Smooth muscle cell (in vitro differentiated cells): ENCODE results near the gene KPNA6. TPM values are rescaled to one million over a fixed set of nuclear protein-coding genes. Genes with fewer than 3 reads are reported as not detected.

Experiments used
- DNase-seq: peaks from one replicate; lab custom pipeline; 2025; ENCODE audit not compliant: unreplicated experiment; lab: John Stamatoyannopoulos, UW
- H2AFZ ChIP-seq: fragments of 200-600 bp; sonication (generic); 2 replicates; pipeline ENCODE4 v1.6.0; 2016; ENCODE audit warnings: antibody characterized with exemption, low read depth, mild to moderate bottlenecking
- H3F3A ChIP-seq: fragments of 200-600 bp; sonication (generic); 2 replicates; pipeline ENCODE4 v1.6.0; 2017; ENCODE audit warnings: antibody characterized with exemption, low read depth
- H3K27ac ChIP-seq: fragments of 200-600 bp; sonication (generic); 2 replicates; pipeline ENCODE4 v1.5.1; 2016; ENCODE audit warnings: low read depth, mild to moderate bottlenecking
- H3K27me3 ChIP-seq: fragments of 200-600 bp; sonication (generic); 2 replicates; pipeline ENCODE4 v1.6.1; 2016; ENCODE audit warnings: low read depth, mild to moderate bottlenecking
- H3K36me3 ChIP-seq: fragments of 200-600 bp; sonication (generic); 2 replicates; pipeline ENCODE4 v1.5.1; 2016; ENCODE audit warnings: low read depth
- H3K4me1 ChIP-seq: fragments of 200-600 bp; sonication (generic); 2 replicates; pipeline ENCODE4 v1.5.1; 2016; ENCODE audit warnings: low read depth
- H3K4me2 ChIP-seq: fragments of 200-600 bp; sonication (generic); 2 replicates; pipeline ENCODE4 v1.6.0; 2016; ENCODE audit warnings: mild to moderate bottlenecking
- H3K4me3 ChIP-seq: fragments of 200-600 bp; sonication (generic); 2 replicates; pipeline ENCODE4 v1.5.1; 2016; ENCODE audit warnings: mild to moderate bottlenecking
- H3K79me2 ChIP-seq: fragments of 200-600 bp; sonication (generic); 2 replicates; pipeline ENCODE4 v1.6.0; 2016; ENCODE audit warnings: low read depth, mild to moderate bottlenecking
- H3K9ac ChIP-seq: fragments of 200-600 bp; sonication (generic); 2 replicates; pipeline ENCODE4 v1.6.0; 2016; ENCODE audit warnings: low read depth
- H3K9me3 ChIP-seq: fragments of 200-600 bp; sonication (generic); replicated peaks from 2 replicates; pipeline ENCODE4 v1.5.1; 2016; ENCODE audit warnings: low read depth
- H4K20me1 ChIP-seq: fragments of 200-600 bp; sonication (generic); 2 replicates; pipeline ENCODE4 v1.6.0; 2016; ENCODE audit warnings: low read depth
- CTCF ChIP-seq: fragments of 200-600 bp; sonication (generic); IDR thresholded peaks from 2 replicates; pipeline ENCODE4 v1.5.1; 2017; ENCODE audit warnings: borderline replicate concordance, mild to moderate bottlenecking, antibody characterized with exemption; ENCODE audit not compliant: insufficient read depth, poor library complexity, severe bottlenecking
- WGBS: methylation state at CpG from one replicate; pipeline ENCODE4 v1.1.7; 2016; ENCODE audit warnings: low lambda C conversion rate; 5-methylcytosine and 5-hydroxymethylcytosine counted together
- polyA plus RNA-seq: library from polyadenylated mRNA; unstranded; fragments of >200 nt; fragmentation: Nextera tagmentation; extraction: Ambion mirVana; gene quantifications from 2 replicates; pipeline ENCODE4 v1.2.1, GENCODE V29; 2016
- total RNA-seq: library from RNA; depleted of rRNA; stranded (reverse); fragments of >200 nt; gene quantifications from 2 replicates; pipeline ENCODE4 v1.2.3, GENCODE V29; 2014

KPNA6 gene
- total and polyA plus RNA-seq, 2 experiments from 2014 or later: 29.1 to 35.8 TPM

- 89% methylated on average over 5 of the region's 5 CpGs for WGBS
- Histone ChIP-seq H3K4me1 (peaks cover 20% of the 10 kb centered on the region), H4K20me1 (peaks cover 59% of the 10 kb centered on the region), H3K79me2 (peaks cover 61% of the 10 kb centered on the region), H3K9ac (peak overlapping the region; percentile 92), H3K9me3 (no peaks in the 10 kb centered on the region), H3K27ac (peak overlapping the region; percentile 96), H3K4me3 (peak overlapping the region; percentile 66), H3F3A (peaks cover 11% of the 10 kb centered on the region), H3K4me2 (peak overlapping the region; percentile 94), H3K27me3 (no peaks in the 10 kb centered on the region), H2AFZ (no peak overlapping the region), H3K36me3 (no peaks in the 10 kb centered on the region)
- DNase-seq: no peak
- TF ChIP-seq CTCF: no peak
Observed at GRCh38 chr1:32181563-32181962, 73.7 kb downstream of the KPNA6 start.

- Histone ChIP-seq H3K79me2 (peaks cover 66% of the 10 kb centered on the region), H3F3A (peaks cover 11% of the 10 kb centered on the region), H3K27ac (no peak overlapping the region), H3K4me1 (peaks cover 20% of the 10 kb centered on the region), H2AFZ (no peak overlapping the region), H3K4me2 (peak overlapping the region; percentile 94), H3K4me3 (peak overlapping the region; percentile 66), H3K9ac (no peak overlapping the region), H3K27me3 (no peaks in the 10 kb centered on the region), H3K9me3 (no peaks in the 10 kb centered on the region), H3K36me3 (peaks cover 4% of the 10 kb centered on the region), H4K20me1 (peaks cover 64% of the 10 kb centered on the region)
- 92% methylated on average over 6 of the region's 6 CpGs for WGBS
- no peak for DNase-seq
- no peak for TF ChIP-seq CTCF
Observed at GRCh38 chr1:32182060-32182459, 74.2 kb downstream of the KPNA6 start.

- Histone ChIP-seq H3K27me3 (no peaks in the 10 kb centered on the region), H3K4me1 (peaks cover 14% of the 10 kb centered on the region), H3K79me2 (peaks cover 76% of the 10 kb centered on the region), H3K9ac (no peak overlapping the region), H3K27ac (no peak overlapping the region), H3K4me3 (no peak overlapping the region), H3K36me3 (peaks cover 5% of the 10 kb centered on the region), H4K20me1 (peaks cover 90% of the 10 kb centered on the region), H3K4me2 (no peak overlapping the region), H2AFZ (no peak overlapping the region), H3F3A (no peaks in the 10 kb centered on the region), H3K9me3 (no peaks in the 10 kb centered on the region)
- no peak for DNase-seq
- no peak for TF ChIP-seq CTCF
Observed at GRCh38 chr1:32184650-32185049, 76.8 kb downstream of the KPNA6 start.

GRCh38 chr1:32186077-32186476, 78.2 kb downstream of the KPNA6 start:
- no peaks in the 10 kb centered on the region for H3K9me3 ChIP-seq
- no peak overlapping the region for H3K4me2 ChIP-seq
- no peak for DNase-seq
- H4K20me1 ChIP-seq: peaks cover 90% of the 10 kb centered on the region
- H3K79me2 ChIP-seq: peaks cover 69% of the 10 kb centered on the region
- H3K9ac ChIP-seq: no peak overlapping the region
- no peak overlapping the region for H3K4me3 ChIP-seq
- TF ChIP-seq CTCF: no peak
- no peaks in the 10 kb centered on the region for H3K27me3 ChIP-seq
- H3K4me1 ChIP-seq: peaks cover 8% of the 10 kb centered on the region
- no peak overlapping the region for H2AFZ ChIP-seq
- peaks cover 5% of the 10 kb centered on the region for H3K36me3 ChIP-seq
- H3F3A ChIP-seq: no peaks in the 10 kb centered on the region
- WGBS: 89% methylated on average over 2 of the region's 2 CpGs
- no peak overlapping the region for H3K27ac ChIP-seq
